PFSK-1 (cell line): Measurements from ENCODE around the gene CWC27.

ENCODE experiments used
- POLR2AphosphoS5 ChIP-seq: IDR thresholded peaks from 2 replicates; pipeline ENCODE4 v1.6.1; 2012; ENCODE audit warnings: low read depth, mild to moderate bottlenecking, control low read depth, low read length, moderate library complexity
- SIN3A ChIP-seq: IDR thresholded peaks from 2 replicates; pipeline ENCODE4 v1.6.1; 2012; ENCODE audit warnings: mild to moderate bottlenecking, low read length, moderate library complexity, borderline replicate concordance; ENCODE audit not compliant: insufficient read depth
- TAF1 ChIP-seq: IDR thresholded peaks from 2 replicates; pipeline ENCODE4 v1.6.1; 2012; ENCODE audit warnings: low read length, control low read depth, borderline replicate concordance; ENCODE audit not compliant: insufficient read depth
- TF ChIP-seq, protein P1 (sequence below), 2 experiments: IDR thresholded peaks; 2 replicates each; pipeline versions ENCODE4 v1.6.1 to v1.8.0; 2011 to 2012; ENCODE audit warnings: low read depth in 2 of 2, low read length in 2 of 2, control low read depth in 1 of 2, inconsistent platforms in 1 of 2, mild to moderate bottlenecking in 1 of 2, moderate library complexity in 1 of 2; ENCODE audit not compliant: insufficient read depth in 1 of 2

DNA sequence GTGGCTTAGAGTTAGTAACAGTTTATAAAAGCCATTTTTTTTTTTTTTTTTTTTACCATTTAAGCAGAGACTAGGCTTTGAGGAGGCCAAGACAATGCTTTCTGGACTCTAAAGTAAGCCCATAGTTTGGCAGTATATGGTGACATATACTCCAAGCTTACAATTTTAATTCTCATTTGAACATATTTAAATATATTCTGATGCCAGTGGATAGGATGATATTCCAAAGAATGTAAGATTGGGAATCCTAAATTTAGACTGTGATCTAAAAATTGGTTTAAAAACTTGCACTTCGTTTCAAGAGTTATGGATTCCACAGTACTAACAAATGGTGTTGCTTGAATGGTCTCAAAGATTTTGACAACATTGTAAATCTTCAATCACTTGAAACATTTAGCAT lies 112.1 kb downstream of the CWC27 start:
- no peak for TF ChIP-seq POLR2AphosphoS5
- TF ChIP-seq, protein P1, sequence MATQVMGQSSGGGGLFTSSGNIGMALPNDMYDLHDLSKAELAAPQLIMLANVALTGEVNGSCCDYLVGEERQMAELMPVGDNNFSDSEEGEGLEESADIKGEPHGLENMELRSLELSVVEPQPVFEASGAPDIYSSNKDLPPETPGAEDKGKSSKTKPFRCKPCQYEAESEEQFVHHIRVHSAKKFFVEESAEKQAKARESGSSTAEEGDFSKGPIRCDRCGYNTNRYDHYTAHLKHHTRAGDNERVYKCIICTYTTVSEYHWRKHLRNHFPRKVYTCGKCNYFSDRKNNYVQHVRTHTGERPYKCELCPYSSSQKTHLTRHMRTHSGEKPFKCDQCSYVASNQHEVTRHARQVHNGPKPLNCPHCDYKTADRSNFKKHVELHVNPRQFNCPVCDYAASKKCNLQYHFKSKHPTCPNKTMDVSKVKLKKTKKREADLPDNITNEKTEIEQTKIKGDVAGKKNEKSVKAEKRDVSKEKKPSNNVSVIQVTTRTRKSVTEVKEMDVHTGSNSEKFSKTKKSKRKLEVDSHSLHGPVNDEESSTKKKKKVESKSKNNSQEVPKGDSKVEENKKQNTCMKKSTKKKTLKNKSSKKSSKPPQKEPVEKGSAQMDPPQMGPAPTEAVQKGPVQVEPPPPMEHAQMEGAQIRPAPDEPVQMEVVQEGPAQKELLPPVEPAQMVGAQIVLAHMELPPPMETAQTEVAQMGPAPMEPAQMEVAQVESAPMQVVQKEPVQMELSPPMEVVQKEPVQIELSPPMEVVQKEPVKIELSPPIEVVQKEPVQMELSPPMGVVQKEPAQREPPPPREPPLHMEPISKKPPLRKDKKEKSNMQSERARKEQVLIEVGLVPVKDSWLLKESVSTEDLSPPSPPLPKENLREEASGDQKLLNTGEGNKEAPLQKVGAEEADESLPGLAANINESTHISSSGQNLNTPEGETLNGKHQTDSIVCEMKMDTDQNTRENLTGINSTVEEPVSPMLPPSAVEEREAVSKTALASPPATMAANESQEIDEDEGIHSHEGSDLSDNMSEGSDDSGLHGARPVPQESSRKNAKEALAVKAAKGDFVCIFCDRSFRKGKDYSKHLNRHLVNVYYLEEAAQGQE (IDR thresholded peaks at IDR 0.05; ENCODE audit: insufficient read depth in 1 of 2, low read depth in 2 of 2, low read length in 2 of 2), result no peak
- TF ChIP-seq SIN3A, result no peak
- no peak for TF ChIP-seq TAF1
